Common myeloid progenitor, CD34-positive (primary cell): ENCODE data around the gene CAPN5.

Experiments used
- CTCF ChIA-PET: fragments of 350-600 bp; sonication (Branson Sonifier 250); formaldehyde crosslinking; loops from one replicate; lab custom pipeline; 2021; ENCODE audit warnings: antibody characterized with exemption; lab: Charles Lee
- POLR2A ChIA-PET: fragments of 350-600 bp; sonication (Branson Sonifier 250); formaldehyde crosslinking; loops from one replicate; lab custom pipeline; 2021; ENCODE audit warnings: antibody characterized with exemption; lab: Charles Lee
- DNase-seq, 3 donors: peaks; one replicate each; pipeline versions ENCODE4 v3.0.0 to v3.0.0-alpha.2; 2013
- H3K27ac ChIP-seq, 2 experiments: 1 replicate in 1 of 2; 2 replicates in 1 of 2; pipeline ENCODE4 v1.7.0; 2013; ENCODE audit warnings: inconsistent platforms in 2 of 2, low read length in 2 of 2, mild to moderate bottlenecking in 2 of 2, low read depth in 1 of 2, moderate library complexity in 1 of 2; ENCODE audit not compliant: severe bottlenecking in 2 of 2, insufficient read depth in 1 of 2, poor library complexity in 1 of 2
- H3K27me3 ChIP-seq, 5 experiments: replicated peaks in 2 of 5; 1 replicate in 3 of 5; 2 replicates in 2 of 5; pipeline versions ENCODE4 v1.6.1 to v1.7.0; 2013; ENCODE audit warnings: low read length in 4 of 5, mild to moderate bottlenecking in 2 of 5, moderate library complexity in 2 of 5, inconsistent platforms in 1 of 5; ENCODE audit not compliant: insufficient read depth in 5 of 5, control insufficient read depth in 4 of 5
- H3K36me3 ChIP-seq, 4 experiments: 1 replicate in 2 of 4; 2 replicates in 2 of 4; pipeline versions ENCODE4 v1.6.1 to v1.7.0; 2013; ENCODE audit warnings: low read length in 3 of 4, control low read depth in 1 of 4, mild to moderate bottlenecking in 1 of 4; ENCODE audit not compliant: control insufficient read depth in 4 of 4, insufficient read depth in 4 of 4
- H3K4me1 ChIP-seq, 4 experiments: 1 replicate in 3 of 4; 2 replicates in 1 of 4; pipeline versions ENCODE4 v1.6.1 to v1.7.1; 2013; ENCODE audit warnings: low read length in 3 of 4, mild to moderate bottlenecking in 3 of 4, control low read depth in 1 of 4, inconsistent platforms in 1 of 4, moderate library complexity in 1 of 4; ENCODE audit not compliant: control insufficient read depth in 4 of 4, insufficient read depth in 4 of 4; ENCODE audit errors: control extremely low read depth in 1 of 4
- H3K4me3 ChIP-seq, 7 experiments: 1 replicate in 4 of 7; 2 replicates in 3 of 7; pipeline versions ENCODE4 v1.5.1 to v1.7.0; 2013; ENCODE audit warnings: mild to moderate bottlenecking in 7 of 7, low read length in 6 of 7, moderate library complexity in 6 of 7, inconsistent platforms in 2 of 7, low read depth in 2 of 7, control low read depth in 1 of 7; ENCODE audit not compliant: insufficient read depth in 4 of 7, control insufficient read depth in 1 of 7; ENCODE audit errors: extremely low read depth in 1 of 7
- H3K9me3 ChIP-seq, 5 experiments: 1 replicate in 4 of 5; 2 replicates in 1 of 5; pipeline versions ENCODE4 v1.6.1 to v1.7.1; 2013; ENCODE audit warnings: low read length in 4 of 5, mild to moderate bottlenecking in 2 of 5, inconsistent platforms in 1 of 5, low read depth in 1 of 5, moderate library complexity in 1 of 5; ENCODE audit not compliant: control insufficient read depth in 4 of 5, insufficient read depth in 2 of 5; ENCODE audit errors: control extremely low read depth in 1 of 5
- WGBS: methylation state at CpG from one replicate; pipeline ENCODE4 v1.1.5; 2013; ENCODE audit not compliant: insufficient coverage; 5-methylcytosine and 5-hydroxymethylcytosine counted together

The CAPN5 gene

GRCh38 chr11:77115181-77115611, 48.4 kb downstream of the CAPN5 start:
- Histone ChIP-seq H3K36me3 (no peaks in the 10 kb centered on the region), H3K4me1 (no peaks in the 10 kb centered on the region), H3K4me3 (no peak overlapping the region), H3K27me3 (no peaks in the 10 kb centered on the region), H3K27ac (no peak overlapping the region), H3K9me3 (no peaks in the 10 kb centered on the region)
- ChIA-PET CTCF (interaction anchor here (0.8 to 6.8 kb wide), 7 partner anchors 11 to 94 kb away, joined by 3 to 42 read pairs (median 6); partner anchors contain the start of genes MYO7A and OMP), POLR2A (no interaction called here)
- peak in 1 of 3 donors; percentile 19 for DNase-seq
- 96% methylated on average over 16 of the region's 16 CpGs for WGBS

- H3K4me3 ChIP-seq = no peak overlapping the region
- 97% methylated on average over 6 of the region's 15 CpGs for WGBS
- no peak for DNase-seq
- no peaks in the 10 kb centered on the region for H3K27me3 ChIP-seq
- CTCF ChIA-PET = interaction anchor here (0.8 to 6.8 kb wide), 10 partner anchors 10 to 72 kb away, joined by 3 to 42 read pairs (median 6); partner anchors contain the start of genes MYO7A and OMP
- H3K27ac ChIP-seq = no peak overlapping the region
- POLR2A ChIA-PET = no interaction called here
- H3K4me1 ChIP-seq = peaks cover 0 to 3% (median under 1%) of the 10 kb centered on the region in 4 experiments
- no peaks in the 10 kb centered on the region for H3K36me3 ChIP-seq
- H3K9me3 ChIP-seq = no peaks in the 10 kb centered on the region
These were observed 49.2 kb downstream of the CAPN5 start for GRCh38 chr11:77115956-77116355.

- POLR2A ChIA-PET = no interaction called here
- Histone ChIP-seq H3K36me3 (no peaks in the 10 kb centered on the region), H3K4me3 (no peak overlapping the region), H3K27me3 (no peaks in the 10 kb centered on the region), H3K4me1 (peaks cover 0 to 9% (median 6%) of the 10 kb centered on the region in 4 experiments), H3K9me3 (no peaks in the 10 kb centered on the region), H3K27ac (no peak overlapping the region)
- DNase-seq = no peak
- WGBS = 99% methylated on average over 6 of the region's 7 CpGs
- CTCF ChIA-PET = interaction anchor here (1.2 to 6.8 kb wide), 6 partner anchors 10 to 70 kb away, joined by 3 to 42 read pairs (median 8); partner anchors contain the start of gene MYO7A
These were observed 50.7 kb downstream of the CAPN5 start for GRCh38 chr11:77117492-77117891.

GRCh38 chr11:77118086-77118485, 51.3 kb downstream of the CAPN5 start:
- Histone ChIP-seq H3K27me3 (no peaks in the 10 kb centered on the region), H3K9me3 (no peaks in the 10 kb centered on the region), H3K4me1 (peaks cover 0 to 9% (median 6%) of the 10 kb centered on the region in 4 experiments), H3K36me3 (no peaks in the 10 kb centered on the region), H3K4me3 (no peak overlapping the region), H3K27ac (no peak overlapping the region)
- WGBS = 97% methylated on average over 17 of the region's 17 CpGs
- ChIA-PET POLR2A (no interaction called here), CTCF (interaction anchor here (0.9 to 2.8 kb wide), 7 partner anchors 9 to 61 kb away, joined by 3 to 16 read pairs (median 3); partner anchors contain the start of gene MYO7A)
- no peak for DNase-seq

GRCh38 chr11:77118971-77119370, 52.2 kb downstream of the CAPN5 start:
- Histone ChIP-seq H3K36me3 (no peaks in the 10 kb centered on the region), H3K4me1 (peaks cover 0 to 9% (median 6%) of the 10 kb centered on the region in 4 experiments), H3K27ac (no peak overlapping the region), H3K27me3 (no peaks in the 10 kb centered on the region), H3K9me3 (no peaks in the 10 kb centered on the region), H3K4me3 (no peak overlapping the region)
- WGBS = 97% methylated on average over 12 of the region's 12 CpGs
- no peak for DNase-seq
- ChIA-PET POLR2A (no interaction called here), CTCF (interaction anchor here (1.0 to 1.5 kb wide), 2 partner anchors 13 to 14 kb away, joined by 3 read pairs; no protein-coding TSS in a partner anchor)

- Histone ChIP-seq H3K36me3 (no peaks in the 10 kb centered on the region), H3K4me3 (no peak overlapping the region), H3K9me3 (no peaks in the 10 kb centered on the region), H3K27me3 (no peaks in the 10 kb centered on the region), H3K27ac (no peak overlapping the region), H3K4me1 (peaks cover 0 to 9% (median 6%) of the 10 kb centered on the region in 4 experiments)
- whole genome bisulfite sequencing = 96% methylated on average over 9 of the region's 9 CpGs
- DNase-seq = no peak
- ChIA-PET POLR2A (no interaction called here), CTCF (interaction anchor here (1.0 to 1.8 kb wide), 2 partner anchors 15 to 23 kb away, joined by 3 to 4 read pairs; no protein-coding TSS in a partner anchor)
These were observed 52.8 kb downstream of the CAPN5 start for GRCh38 chr11:77119531-77119936.

GRCh38 chr11:77120571-77120970, 53.8 kb downstream of the CAPN5 start:
- peaks cover 0 to 16% (median 9%) of the 10 kb centered on the region in 4 experiments for H3K4me1 ChIP-seq
- H3K27me3 ChIP-seq = no peaks in the 10 kb centered on the region
- ChIA-PET POLR2A (no interaction called here), CTCF (interaction anchor here (1.0 to 3.1 kb wide), 5 partner anchors 10 to 67 kb away, joined by 3 to 28 read pairs (median 3); no protein-coding TSS in a partner anchor)
- no peaks in the 10 kb centered on the region for H3K36me3 ChIP-seq
- no peaks in the 10 kb centered on the region for H3K9me3 ChIP-seq
- H3K27ac ChIP-seq = no peak overlapping the region
- H3K4me3 ChIP-seq = no peak overlapping the region
- DNase-seq = peak in 1 of 3 donors; percentile 27
- 91% methylated on average over 15 of the region's 19 CpGs for WGBS
